K562 (cell line): Measurements from ENCODE around the gene SRCAP. TPM values are rescaled to one million over a fixed set of nuclear protein-coding genes. Genes with fewer than 3 reads are reported as not detected.
A peak's percentile ranks its signal among the peaks of the same experiment; 100 is the strongest.

Experiments
- CLOCK ChIP-seq: fragments of 250-450 bp; sonication (Bioruptor Pico); IDR thresholded peaks from 2 replicates; pipeline ENCODE4 v1.4.0; 2020; ENCODE audit warnings: mild to moderate bottlenecking, moderate library complexity, borderline replicate concordance
- E2F3 ChIP-seq: fragments of 250-450 bp; sonication (Bioruptor Pico); IDR thresholded peaks from 2 replicates; pipeline ENCODE4 v1.4.0; 2020; ENCODE audit warnings: mild to moderate bottlenecking
- E2F6 ChIP-seq, 2 experiments: IDR thresholded peaks; 2 replicates each; pipeline ENCODE4 v1.6.1; 2011; ENCODE audit warnings: borderline replicate concordance in 1 of 2, control low read depth in 1 of 2, low read depth in 1 of 2, low read length in 1 of 2, mild to moderate bottlenecking in 1 of 2, mixed read lengths in 1 of 2, moderate library complexity in 1 of 2; ENCODE audit not compliant: insufficient read depth in 1 of 2, insufficient read length in 1 of 2, poor library complexity in 1 of 2, severe bottlenecking in 1 of 2; ENCODE audit errors: extremely low read depth in 1 of 2
- FOXK2 ChIP-seq, 2 experiments: fragments of 450-650 bp; IDR thresholded peaks in 1 of 2; conservative IDR thresholded peaks in 1 of 2; 2 replicates each; pipeline ENCODE4 v1.6.1; 2016; ENCODE audit warnings: low read depth in 2 of 2, mild to moderate bottlenecking in 1 of 2
- ID3 ChIP-seq, 2 experiments: fragments of 250-450 bp in 1 of 2; fragments of 450-650 bp in 1 of 2; sonication (Bioruptor Pico) in 1 of 2; IDR thresholded peaks; 2 replicates each; pipeline versions ENCODE4 v1.6.1 to v1.8.0; 2016 to 2021; ENCODE audit warnings: mild to moderate bottlenecking in 2 of 2, moderate library complexity in 2 of 2, missing compliant biosample characterization in 1 of 2, missing genetic modification characterization in 1 of 2
- NCOA1 ChIP-seq: fragments of 450-650 bp; IDR thresholded peaks from 2 replicates; pipeline ENCODE4 v1.6.1; 2016; ENCODE audit warnings: low read depth
- RBFOX2 ChIP-seq: fragments of 200-400 bp; formaldehyde crosslinking; IDR thresholded peaks from 2 replicates; pipeline ENCODE4 v1.6.1; 2017; ENCODE audit warnings: low read depth, mild to moderate bottlenecking, low read length, moderate library complexity
- RFX7 ChIP-seq: fragments of 250-450 bp; sonication (Bioruptor Pico); IDR thresholded peaks from 2 replicates; pipeline ENCODE4 v1.5.1; 2021; ENCODE audit warnings: mild to moderate bottlenecking
- UBTF ChIP-seq, 2 experiments: IDR thresholded peaks; 2 replicates each; pipeline ENCODE4 v1.6.1; 2012; ENCODE audit warnings: improper control_type of control experiment in 2 of 2, low read depth in 2 of 2, low read length in 2 of 2, borderline replicate concordance in 1 of 2
- ZNF263 ChIP-seq: sonication (generic); formaldehyde crosslinking; IDR thresholded peaks from 2 replicates; pipeline ENCODE4 v1.8.0; 2022; ENCODE audit warnings: mild to moderate bottlenecking, missing genetic modification reagents, borderline replicate concordance
- polyA plus RNA-seq, 8 experiments: library from polyadenylated mRNA; depleted of rRNA in 4 of 8; stranded (reverse) in 5 of 8; unstranded in 3 of 8; fragments of >200 nt; fragmentation: Nextera tagmentation in 2 of 8; fragmentation: Illumina TruSeq in 1 of 8; extraction: Ambion mirVana in 2 of 8; extraction: Trizol in 1 of 8; gene quantifications; 2 replicates each; pipeline versions ENCODE4 v1.2.1 to v1.2.3, GENCODE V29; 2011 to 2014; ENCODE audit warnings: inconsistent platforms in 1 of 8, missing spikeins in 1 of 8
- total RNA-seq, 7 experiments: library from RNA; depleted of rRNA in 6 of 7; stranded (reverse); fragments of >200 nt in 6 of 7; fragmentation: Illumina TruSeq in 2 of 7; extraction: Trizol in 2 of 7; gene quantifications; 2 replicates each; pipeline versions ENCODE4 v1.2.1 to v1.2.3, GENCODE V29; 2011 to 2021; ENCODE audit warnings: low replicate concordance in 1 of 7
- TF ChIP-seq, protein P1 (sequence below): sonication (generic); formaldehyde crosslinking; IDR thresholded peaks from 2 replicates; pipeline ENCODE4 v1.8.0; 2023; ENCODE audit warnings: missing genetic modification reagents, mild to moderate bottlenecking, borderline replicate concordance

SRCAP gene
- total and polyA plus RNA-seq, 9 of the 15 experiments (the other 6 are each of a cell fraction or from before 2014, with no cell fraction given), result 0.21 to 62.6 (median 5.8) TPM

DNA sequence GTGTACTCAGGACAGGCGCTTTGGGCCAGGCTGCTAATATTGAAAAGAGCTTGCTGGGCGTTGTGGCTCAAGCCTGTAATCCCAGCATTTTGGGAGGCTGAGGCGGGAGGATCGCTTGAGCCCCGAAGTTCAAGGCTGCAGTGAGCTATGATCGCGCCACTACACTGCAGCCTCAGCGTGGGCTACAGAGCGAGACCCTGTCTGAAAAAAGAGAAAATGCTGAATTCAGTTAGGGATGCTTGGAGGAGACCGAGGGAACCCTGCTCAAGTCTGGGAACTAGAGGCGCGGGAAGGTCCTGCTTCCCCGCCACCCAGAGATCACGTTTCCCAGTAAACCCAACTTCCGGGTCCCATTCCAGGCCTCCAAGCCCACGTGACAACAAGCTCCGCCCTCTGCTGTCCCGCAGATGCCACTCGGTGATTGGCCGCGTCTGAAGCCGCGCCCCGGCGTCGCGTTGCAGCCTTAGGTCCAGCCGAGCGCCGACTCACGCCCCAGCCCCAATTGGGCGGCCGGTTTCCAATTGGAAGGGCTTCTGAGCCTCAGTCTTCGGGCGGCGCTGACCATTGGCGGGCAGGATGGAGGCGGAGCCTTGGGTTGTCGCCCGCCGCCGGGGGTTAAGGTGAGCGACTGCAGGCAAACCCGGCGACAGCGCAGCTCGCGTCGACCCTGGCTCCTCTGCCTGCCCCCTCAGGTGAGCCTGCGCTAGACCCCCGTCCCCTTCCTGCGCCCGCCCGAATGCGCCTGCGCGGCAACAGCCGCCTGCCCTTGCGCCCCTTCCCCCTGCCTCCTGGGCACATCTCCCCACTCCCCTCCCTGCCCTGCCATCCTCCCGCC lies 49.0 kb downstream of the SRCAP start, which contains the start of gene PHKG2 (continued):
- TF ChIP-seq, protein P1, sequence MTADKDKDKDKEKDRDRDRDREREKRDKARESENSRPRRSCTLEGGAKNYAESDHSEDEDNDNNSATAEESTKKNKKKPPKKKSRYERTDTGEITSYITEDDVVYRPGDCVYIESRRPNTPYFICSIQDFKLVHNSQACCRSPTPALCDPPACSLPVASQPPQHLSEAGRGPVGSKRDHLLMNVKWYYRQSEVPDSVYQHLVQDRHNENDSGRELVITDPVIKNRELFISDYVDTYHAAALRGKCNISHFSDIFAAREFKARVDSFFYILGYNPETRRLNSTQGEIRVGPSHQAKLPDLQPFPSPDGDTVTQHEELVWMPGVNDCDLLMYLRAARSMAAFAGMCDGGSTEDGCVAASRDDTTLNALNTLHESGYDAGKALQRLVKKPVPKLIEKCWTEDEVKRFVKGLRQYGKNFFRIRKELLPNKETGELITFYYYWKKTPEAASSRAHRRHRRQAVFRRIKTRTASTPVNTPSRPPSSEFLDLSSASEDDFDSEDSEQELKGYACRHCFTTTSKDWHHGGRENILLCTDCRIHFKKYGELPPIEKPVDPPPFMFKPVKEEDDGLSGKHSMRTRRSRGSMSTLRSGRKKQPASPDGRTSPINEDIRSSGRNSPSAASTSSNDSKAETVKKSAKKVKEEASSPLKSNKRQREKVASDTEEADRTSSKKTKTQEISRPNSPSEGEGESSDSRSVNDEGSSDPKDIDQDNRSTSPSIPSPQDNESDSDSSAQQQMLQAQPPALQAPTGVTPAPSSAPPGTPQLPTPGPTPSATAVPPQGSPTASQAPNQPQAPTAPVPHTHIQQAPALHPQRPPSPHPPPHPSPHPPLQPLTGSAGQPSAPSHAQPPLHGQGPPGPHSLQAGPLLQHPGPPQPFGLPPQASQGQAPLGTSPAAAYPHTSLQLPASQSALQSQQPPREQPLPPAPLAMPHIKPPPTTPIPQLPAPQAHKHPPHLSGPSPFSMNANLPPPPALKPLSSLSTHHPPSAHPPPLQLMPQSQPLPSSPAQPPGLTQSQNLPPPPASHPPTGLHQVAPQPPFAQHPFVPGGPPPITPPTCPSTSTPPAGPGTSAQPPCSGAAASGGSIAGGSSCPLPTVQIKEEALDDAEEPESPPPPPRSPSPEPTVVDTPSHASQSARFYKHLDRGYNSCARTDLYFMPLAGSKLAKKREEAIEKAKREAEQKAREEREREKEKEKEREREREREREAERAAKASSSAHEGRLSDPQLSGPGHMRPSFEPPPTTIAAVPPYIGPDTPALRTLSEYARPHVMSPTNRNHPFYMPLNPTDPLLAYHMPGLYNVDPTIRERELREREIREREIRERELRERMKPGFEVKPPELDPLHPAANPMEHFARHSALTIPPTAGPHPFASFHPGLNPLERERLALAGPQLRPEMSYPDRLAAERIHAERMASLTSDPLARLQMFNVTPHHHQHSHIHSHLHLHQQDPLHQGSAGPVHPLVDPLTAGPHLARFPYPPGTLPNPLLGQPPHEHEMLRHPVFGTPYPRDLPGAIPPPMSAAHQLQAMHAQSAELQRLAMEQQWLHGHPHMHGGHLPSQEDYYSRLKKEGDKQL (CRISPR knock-in tag), result no peak
- TF ChIP-seq FOXK2 (conservative IDR thresholded peaks at IDR 0.05 in 1 of 2, IDR thresholded peaks at IDR 0.05 in 1 of 2; ENCODE audit: low read depth in 2 of 2) (peak; percentile 79 to 83; a peak in 3 of 4 replicates), RBFOX2 (peak; percentile 90), RFX7 (0 out of 2 replicates have a peak, but pooled peaks have one; percentile 6), ZNF263 (0 out of 2 replicates have a peak, but pooled peaks have one; percentile 36), NCOA1 (0 out of 2 replicates have a peak, but pooled peaks have one; percentile 14), CLOCK (peak; percentile 85; the same call in 1 of the 2 replicates), ID3 (CRISPR knock-in tag; IDR thresholded peaks at IDR 0.05) (no peak), ID3 (tag; IDR thresholded peaks at IDR 0.05) (peak; percentile 63; the same call in 1 of the 2 replicates), E2F6 (IDR thresholded peaks at IDR 0.05; ENCODE audit: borderline replicate concordance in 1 of 2, extremely low read depth in 1 of 2, insufficient read depth in 1 of 2, insufficient read length in 1 of 2, low read depth in 1 of 2, low read length in 1 of 2, poor library complexity in 1 of 2, severe bottlenecking in 1 of 2) (peak; percentile 53 to 81), UBTF (IDR thresholded peaks at IDR 0.05; ENCODE audit: borderline replicate concordance in 1 of 2, low read depth in 2 of 2, low read length in 2 of 2) (no peak), E2F3 (CRISPR knock-in tag) (peak; percentile 64; the same call in 1 of the 2 replicates)
